Dedifferentiated amniotic fluid mesenchymal stem cell (primary cell): ENCODE data around the gene AANAT.

Experiments used
- DNase-seq: peaks from one replicate; pipeline ENCODE4 v3.0.0-alpha.2; 2016; ENCODE audit errors: extremely low spot score

Gene AANAT

GRCh38 chr17:76468634-76469010 lies 1.2 kb downstream of the AANAT start:
- no peak for DNase-seq

GRCh38 chr17:76469076-76469990 lies 1.9 kb downstream of the AANAT start:
- no peak for DNase-seq

- DNase-seq, result no peak
These were observed 2.8 kb downstream of the AANAT start for GRCh38 chr17:76469991-76470739.

- DNase-seq, result no peak
These were observed 4.3 kb downstream of the AANAT start for GRCh38 chr17:76471498-76472257.

- no peak for DNase-seq
These were observed 4.8 kb downstream of the AANAT start for GRCh38 chr17:76472258-76472645.

- DNase-seq, result no peak
These were observed 5.3 kb downstream of the AANAT start for GRCh38 chr17:76472726-76473125.

- DNase-seq, result no peak
These were observed 6.2 kb downstream of the AANAT start for GRCh38 chr17:76473541-76473985.

GRCh38 chr17:76474238-76474637 lies 6.8 kb downstream of the AANAT start:
- DNase-seq, result no peak

- DNase-seq, result no peak
These were observed 7.5 kb downstream of the AANAT start for GRCh38 chr17:76474894-76475293.

GRCh38 chr17:76475302-76475701 lies 7.9 kb downstream of the AANAT start:
- no peak for DNase-seq

GRCh38 chr17:76476736-76477135 lies 9.3 kb downstream of the AANAT start:
- DNase-seq, result no peak

GRCh38 chr17:76477576-76477975 lies 10.2 kb downstream of the AANAT start:
- no peak for DNase-seq

- no peak for DNase-seq
These were observed 10.7 kb downstream of the AANAT start for GRCh38 chr17:76478097-76478496.

GRCh38 chr17:76478730-76479514 lies 11.5 kb downstream of the AANAT start:
- no peak for DNase-seq

GRCh38 chr17:76479515-76480060 lies 12.2 kb downstream of the AANAT start:
- DNase-seq, result no peak

- DNase-seq, result no peak
These were observed 13.2 kb downstream of the AANAT start for GRCh38 chr17:76480632-76481031.

- DNase-seq, result no peak
These were observed 13.8 kb downstream of the AANAT start for GRCh38 chr17:76481071-76481655.

GRCh38 chr17:76484228-76484725 lies 16.9 kb downstream of the AANAT start:
- no peak for DNase-seq

GRCh38 chr17:76485569-76485968 lies 18.2 kb downstream of the AANAT start:
- no peak for DNase-seq

- no peak for DNase-seq
These were observed 20.2 kb downstream of the AANAT start for GRCh38 chr17:76487451-76488192.
